Erythroblast (primary cell): Measurements from ENCODE around the gene SEPTIN3.

Experiments
- GATA1 ChIP-seq: IDR thresholded peaks from 2 replicates; pipeline ENCODE4 v1.6.1; 2011; ENCODE audit warnings: low read depth, mild to moderate bottlenecking, control low read depth, low read length, moderate library complexity
- POLR2A ChIP-seq: IDR thresholded peaks from 2 replicates; pipeline ENCODE4 v1.6.1; 2011; ENCODE audit warnings: mild to moderate bottlenecking, low read length

DNA sequence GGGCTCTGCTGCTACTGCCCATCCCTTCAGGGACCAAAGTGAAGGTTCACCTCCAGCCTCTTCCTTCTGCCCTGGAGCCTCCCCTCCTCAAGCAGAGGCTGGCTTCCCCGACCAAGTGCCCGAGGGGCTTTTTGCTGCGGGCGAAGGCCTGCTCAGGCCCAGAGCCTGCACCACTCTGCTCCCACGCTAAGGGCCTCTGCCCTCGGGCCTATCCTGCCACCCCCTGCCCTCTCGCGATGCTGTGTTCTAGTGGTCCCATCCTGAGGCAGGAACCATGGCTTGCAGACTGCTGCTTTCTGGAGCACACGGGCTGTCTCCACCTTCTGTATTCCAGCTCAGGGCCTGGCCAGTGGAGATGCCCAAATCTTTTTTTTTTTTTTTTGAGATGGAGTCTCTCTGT is 33.7 kb upstream of the SEPTIN3 start:
- TF ChIP-seq POLR2A: no peak
- no peak for TF ChIP-seq GATA1
